Measurements from ENCODE around the gene PHF13.

- no peak for TF ChIP-seq CTCF (IDR thresholded peaks at IDR 0.05)
- no peak for TF ChIP-seq POLR2A (IDR thresholded peaks at IDR 0.05)
Observed at GRCh38 chr1:6596886-6597776, 16.4 kb upstream of the PHF13 start.

Measured in heart left ventricle (tissue), 13 donors.